ENCODE data around the gene CDH19. TPM values are rescaled to one million over a fixed set of nuclear protein-coding genes. Genes with fewer than 3 reads are reported as not detected.

Gene CDH19
- total RNA-seq, 1 experiment from 2014 or later: not detected

GRCh38 chr18:66564236-66564635 lies 39.7 kb downstream of the CDH19 start:
- H3K4me1 ChIP-seq (ENCODE audit: control insufficient read depth in 1 of 2, insufficient read depth in 2 of 2, low read length in 2 of 2): no peaks in the 10 kb centered on the region
- ChIA-PET CTCF (no interaction called here), RAD21 (ENCODE audit: low non-redundant PET in 1 of 2, low total read pairs in 2 of 2, uncharacterized antibody in 2 of 2, unreplicated experiment in 2 of 2) (no interaction called here)

GRCh38 chr18:66562279-66562678 lies 41.6 kb downstream of the CDH19 start:
- no peaks in the 10 kb centered on the region for H3K4me1 ChIP-seq (ENCODE audit: control insufficient read depth in 1 of 2, insufficient read depth in 2 of 2, low read length in 2 of 2)
- TF ChIP-seq ZFX (IDR thresholded peaks at IDR 0.05): no peak
- no peak for TF ChIP-seq RAD21 (IDR thresholded peaks at IDR 0.05; ENCODE audit: low read depth)
- no peak for TF ChIP-seq EZH2phosphoT487 (IDR thresholded peaks at IDR 0.05; ENCODE audit: borderline replicate concordance)
- TF ChIP-seq, protein P1, sequence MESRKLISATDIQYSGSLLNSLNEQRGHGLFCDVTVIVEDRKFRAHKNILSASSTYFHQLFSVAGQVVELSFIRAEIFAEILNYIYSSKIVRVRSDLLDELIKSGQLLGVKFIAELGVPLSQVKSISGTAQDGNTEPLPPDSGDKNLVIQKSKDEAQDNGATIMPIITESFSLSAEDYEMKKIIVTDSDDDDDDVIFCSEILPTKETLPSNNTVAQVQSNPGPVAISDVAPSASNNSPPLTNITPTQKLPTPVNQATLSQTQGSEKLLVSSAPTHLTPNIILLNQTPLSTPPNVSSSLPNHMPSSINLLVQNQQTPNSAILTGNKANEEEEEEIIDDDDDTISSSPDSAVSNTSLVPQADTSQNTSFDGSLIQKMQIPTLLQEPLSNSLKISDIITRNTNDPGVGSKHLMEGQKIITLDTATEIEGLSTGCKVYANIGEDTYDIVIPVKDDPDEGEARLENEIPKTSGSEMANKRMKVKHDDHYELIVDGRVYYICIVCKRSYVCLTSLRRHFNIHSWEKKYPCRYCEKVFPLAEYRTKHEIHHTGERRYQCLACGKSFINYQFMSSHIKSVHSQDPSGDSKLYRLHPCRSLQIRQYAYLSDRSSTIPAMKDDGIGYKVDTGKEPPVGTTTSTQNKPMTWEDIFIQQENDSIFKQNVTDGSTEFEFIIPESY (IDR thresholded peaks at IDR 0.05; ENCODE audit: extremely low read depth, insufficient replicate concordance, low read length): no peak
- no peak for TF ChIP-seq FOSL1 (IDR thresholded peaks at IDR 0.05; ENCODE audit: low read depth)
- no peak for TF ChIP-seq SRF (IDR thresholded peaks at IDR 0.05; ENCODE audit: low read depth)
- TF ChIP-seq CTCF (IDR thresholded peaks at IDR 0.05 in 2 of 3, conservative IDR thresholded peaks at IDR 0.05 in 1 of 3; ENCODE audit: borderline replicate concordance in 1 of 3, insufficient read depth in 1 of 3, low read depth in 2 of 3, low read length in 2 of 3): no peak
- TF ChIP-seq ELF1 (IDR thresholded peaks at IDR 0.05; ENCODE audit: borderline replicate concordance, low read depth): no peak

More at GRCh38 chr18:66564236-66564635, 39.7 kb downstream of the CDH19 start:
- BruUV-seq (replicated peaks): no TSS peak
- Histone ChIP-seq H3K4me2 (ENCODE audit: low read length) (no peak overlapping the region), H3K27ac (ENCODE audit: low read depth, low read length) (no peak overlapping the region), H3K79me2 (ENCODE audit: insufficient read depth, low read length) (no peaks in the 10 kb centered on the region), H3K4me3 (replicated peaks in 1 of 2; ENCODE audit: low read depth in 1 of 2, low read length in 2 of 2) (no peak overlapping the region), H3K27me3 (ENCODE audit: insufficient read depth, low read length) (no peaks in the 10 kb centered on the region), H2AFZ (ENCODE audit: low read depth, low read length, poor library complexity, severe bottlenecking) (no peak overlapping the region), H4K20me1 (ENCODE audit: insufficient read depth) (no peaks in the 10 kb centered on the region), H3K9ac (ENCODE audit: low read length) (no peak overlapping the region), H3K9me3 (ENCODE audit: control insufficient read depth in 1 of 2, insufficient read depth in 1 of 2, low read depth in 1 of 2, low read length in 2 of 2) (peaks cover 4% of the 10 kb centered on the region in 2 experiments; a peak in 2 of 4 replicates), H3K9me2 (ENCODE audit: insufficient read depth) (no peaks in the 10 kb centered on the region), H3K36me3 (ENCODE audit: control insufficient read depth in 1 of 2, insufficient read depth in 2 of 2, low read length in 2 of 2) (no peaks in the 10 kb centered on the region)
- DNase-seq (ENCODE audit: low read depth, low spot score) (no peak), ATAC-seq (no peak)
- POLR2A ChIA-PET: no interaction called here
- TF ChIP-seq EZH2phosphoT487 (IDR thresholded peaks at IDR 0.05; ENCODE audit: borderline replicate concordance) (no peak), MAX (IDR thresholded peaks at IDR 0.05) (no peak), FOSL1 (IDR thresholded peaks at IDR 0.05; ENCODE audit: low read depth) (no peak), JUND (IDR thresholded peaks at IDR 0.05) (no peak), POLR2AphosphoS5 (IDR thresholded peaks at IDR 0.05; ENCODE audit: low read depth, low read length) (no peak), TCF7L2 (IDR thresholded peaks at IDR 0.05; ENCODE audit: borderline replicate concordance, extremely low read depth, insufficient read depth, insufficient read length) (no peak)
- TF ChIP-seq, protein P2, sequence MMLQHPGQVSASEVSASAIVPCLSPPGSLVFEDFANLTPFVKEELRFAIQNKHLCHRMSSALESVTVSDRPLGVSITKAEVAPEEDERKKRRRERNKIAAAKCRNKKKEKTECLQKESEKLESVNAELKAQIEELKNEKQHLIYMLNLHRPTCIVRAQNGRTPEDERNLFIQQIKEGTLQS (IDR thresholded peaks at IDR 0.05): no peak
- intact Hi-C loops (cut with micrococcal nuclease): no loop called here

More at GRCh38 chr18:66562279-66562678, 41.6 kb downstream of the CDH19 start:
- Histone ChIP-seq H3K9me2 (ENCODE audit: insufficient read depth) (no peaks in the 10 kb centered on the region), H3K4me3 (replicated peaks in 1 of 2; ENCODE audit: low read depth in 1 of 2, low read length in 2 of 2) (no peak overlapping the region), H3K9ac (ENCODE audit: low read length) (no peak overlapping the region), H3K79me2 (ENCODE audit: insufficient read depth, low read length) (no peaks in the 10 kb centered on the region), H3K27ac (ENCODE audit: low read depth, low read length) (no peak overlapping the region), H2AFZ (ENCODE audit: low read depth, low read length, poor library complexity, severe bottlenecking) (no peak overlapping the region), H3K36me3 (ENCODE audit: control insufficient read depth in 1 of 2, insufficient read depth in 2 of 2, low read length in 2 of 2) (no peaks in the 10 kb centered on the region), H3K9me3 (ENCODE audit: control insufficient read depth in 1 of 2, insufficient read depth in 1 of 2, low read depth in 1 of 2, low read length in 2 of 2) (peaks cover 4 to 7% of the 10 kb centered on the region in 2 experiments; a peak in 2 of 4 replicates), H3K4me2 (ENCODE audit: low read length) (no peak overlapping the region), H4K20me1 (ENCODE audit: insufficient read depth) (no peaks in the 10 kb centered on the region), H3K27me3 (ENCODE audit: insufficient read depth, low read length) (no peaks in the 10 kb centered on the region)
- DNase-seq (ENCODE audit: low read depth, low spot score) (no peak), ATAC-seq (no peak)
- POLR2A ChIA-PET: no interaction called here
- RAD21 ChIA-PET (ENCODE audit: low non-redundant PET in 1 of 2, low total read pairs in 2 of 2, uncharacterized antibody in 2 of 2, unreplicated experiment in 2 of 2): no interaction called here
- CTCF ChIA-PET: no interaction called here
- BruUV-seq (replicated peaks): no TSS peak
- intact Hi-C loops (cut with micrococcal nuclease): no loop called here

All from HCT116 (cell line).